Thoracic aorta (tissue), 2 donors: ENCODE results near the gene REPIN1. TPM values are rescaled to one million over a fixed set of nuclear protein-coding genes. Genes with fewer than 3 reads are reported as not detected.

Experiments
- ATAC-seq: fragments of 150-250 bp; one replicate; pipeline ENCODE4 v1.8.0; 2017; ENCODE audit warnings: low read depth; ENCODE audit not compliant: insufficient number of reproducible peaks, low FRiP score
- DNase-seq: peaks from one replicate; pipeline ENCODE4 v3.0.0-alpha.2; 2020; ENCODE audit warnings: low spot score
- H3K27ac ChIP-seq, 2 donors: fragments of 200-600 bp; sonication (generic); 1 replicate in 1 of 2; 2 replicates in 1 of 2; pipeline ENCODE4 v1.5.1; 2016; ENCODE audit warnings: mild to moderate bottlenecking in 2 of 2, moderate library complexity in 2 of 2
- H3K27me3 ChIP-seq: fragments of 200-600 bp; sonication (generic); replicated peaks from 2 replicates; pipeline ENCODE4 v1.6.0; 2016; ENCODE audit warnings: mild to moderate bottlenecking; ENCODE audit not compliant: insufficient read depth
- H3K36me3 ChIP-seq: fragments of 200-600 bp; sonication (generic); one replicate; pipeline ENCODE4 v1.5.1; 2016
- H3K4me1 ChIP-seq, 2 donors: fragments of 200-600 bp; sonication (generic); 1 replicate in 1 of 2; 2 replicates in 1 of 2; pipeline versions ENCODE4 v1.5.1 to v1.6.0; 2016; ENCODE audit warnings: low read depth in 2 of 2, mild to moderate bottlenecking in 1 of 2; ENCODE audit not compliant: control insufficient read depth in 1 of 2
- H3K4me3 ChIP-seq: fragments of 200-600 bp; sonication (generic); 2 replicates; pipeline ENCODE4 v1.5.1; 2016; ENCODE audit warnings: mild to moderate bottlenecking
- H3K9me3 ChIP-seq: fragments of 200-600 bp; sonication (generic); 2 replicates; pipeline ENCODE4 v1.5.1; 2016
- CTCF ChIP-seq: fragments of 200-600 bp; sonication (generic); IDR thresholded peaks from one replicate; pipeline ENCODE4 v1.5.1; 2019; ENCODE audit warnings: antibody characterized with exemption
- total RNA-seq, 2 donors: library from RNA; depleted of rRNA; stranded (reverse); fragments of >200 nt; gene quantifications; one replicate each; pipeline versions ENCODE4 v1.1.0 to v1.2.3, GENCODE V29; 2016

Gene REPIN1
- total RNA-seq, 2 donors from 2014 or later: 80.0 to 82.3 TPM

- H3K4me3 ChIP-seq: no peak overlapping the region
- no peaks in the 10 kb centered on the region for H3K27me3 ChIP-seq
- TF ChIP-seq CTCF: no peak
- no peak overlapping the region for H3K27ac ChIP-seq
- peaks cover 13 to 36% of the 10 kb centered on the region in 2 donors for H3K4me1 ChIP-seq
- no peak for ATAC-seq
- peaks cover 30% of the 10 kb centered on the region for H3K36me3 ChIP-seq
- no peak for DNase-seq
- no peaks in the 10 kb centered on the region for H3K9me3 ChIP-seq
Observed at GRCh38 chr7:150374026-150374425, 5.4 kb downstream of the REPIN1 start.

GRCh38 chr7:150374472-150374871, 5.8 kb downstream of the REPIN1 start:
- Histone ChIP-seq H3K36me3 (peaks cover 30% of the 10 kb centered on the region), H3K27ac (no peak overlapping the region), H3K4me3 (no peak overlapping the region), H3K4me1 (peaks cover 12 to 32% of the 10 kb centered on the region in 2 donors), H3K9me3 (no peaks in the 10 kb centered on the region), H3K27me3 (no peaks in the 10 kb centered on the region)
- ATAC-seq (no peak), DNase-seq (no peak)
- TF ChIP-seq CTCF: no peak

GRCh38 chr7:150375662-150376521, 7.3 kb downstream of the REPIN1 start:
- no peak for TF ChIP-seq CTCF
- no peaks in the 10 kb centered on the region for H3K9me3 ChIP-seq
- no peak for ATAC-seq
- peaks cover 5 to 25% of the 10 kb centered on the region in 2 donors for H3K4me1 ChIP-seq
- H3K4me3 ChIP-seq: no peak overlapping the region
- DNase-seq: no peak
- no peaks in the 10 kb centered on the region for H3K27me3 ChIP-seq
- peaks cover 30% of the 10 kb centered on the region for H3K36me3 ChIP-seq
- no peak overlapping the region for H3K27ac ChIP-seq

- peaks cover 26% of the 10 kb centered on the region for H3K36me3 ChIP-seq
- H3K9me3 ChIP-seq: no peaks in the 10 kb centered on the region
- no peaks in the 10 kb centered on the region for H3K27me3 ChIP-seq
- DNase-seq: no peak
- H3K4me1 ChIP-seq: peaks cover 5 to 19% of the 10 kb centered on the region in 2 donors
- TF ChIP-seq CTCF: no peak
- H3K27ac ChIP-seq: no peak overlapping the region
- ATAC-seq: no peak
- no peak overlapping the region for H3K4me3 ChIP-seq
Observed at GRCh38 chr7:150376560-150376959, 7.9 kb downstream of the REPIN1 start.

- no peak overlapping the region for H3K27ac ChIP-seq
- ATAC-seq (no peak), DNase-seq (no peak)
Observed at GRCh38 chr7:150377196-150377595, 8.6 kb downstream of the REPIN1 start.

More at GRCh38 chr7:150377196-150377595, 8.6 kb downstream of the REPIN1 start:
- H3K4me1 ChIP-seq: peaks cover 5 to 19% of the 10 kb centered on the region in 2 donors
- H3K9me3 ChIP-seq: no peaks in the 10 kb centered on the region
- no peak overlapping the region for H3K4me3 ChIP-seq
- H3K27me3 ChIP-seq: no peaks in the 10 kb centered on the region
- H3K36me3 ChIP-seq: peaks cover 20% of the 10 kb centered on the region
- no peak for TF ChIP-seq CTCF
